ENCODE data around the gene AGMO. TPM values are rescaled to one million over a fixed set of nuclear protein-coding genes. Genes with fewer than 3 reads are reported as not detected.
"Not testable (repeated sequence)": the region's sequence is repeated elsewhere in the genome, so short reads cannot be mapped to it uniquely, and the experiment has no call there.

AGMO gene
- total RNA-seq, 1 donor from 2014 or later, result 0.20 TPM

DNA sequence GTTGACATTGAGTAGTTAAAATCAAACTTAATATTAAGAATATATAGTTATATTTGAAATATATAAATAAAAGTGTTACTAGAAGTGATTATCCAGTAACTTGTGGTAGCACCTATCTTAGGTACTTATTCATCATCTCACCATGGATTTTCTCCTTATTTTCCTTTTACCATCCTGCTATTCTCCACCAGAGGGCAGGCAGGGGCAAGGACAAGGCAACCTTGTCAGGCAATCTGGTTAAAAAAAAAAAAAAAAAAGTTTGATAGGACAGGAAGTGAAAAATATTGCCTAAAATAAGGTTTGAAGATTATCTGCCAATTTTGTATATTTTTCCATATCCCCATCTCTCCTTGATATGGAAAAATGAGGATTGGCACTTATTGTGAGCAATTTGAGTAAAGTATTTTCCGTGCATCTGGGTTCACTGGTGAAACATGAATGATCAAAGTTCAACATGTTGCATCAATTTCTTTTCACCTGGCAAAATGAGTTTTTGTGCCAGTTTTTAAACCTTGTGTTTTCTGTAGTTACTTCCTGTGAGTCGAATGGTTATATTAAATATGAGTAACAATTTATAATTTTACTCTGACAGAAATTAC, 256.7 kb downstream of the AGMO start:
- ATAC-seq (peak; percentile 59), DNase-seq (no peak)
- TF ChIP-seq, protein P1, sequence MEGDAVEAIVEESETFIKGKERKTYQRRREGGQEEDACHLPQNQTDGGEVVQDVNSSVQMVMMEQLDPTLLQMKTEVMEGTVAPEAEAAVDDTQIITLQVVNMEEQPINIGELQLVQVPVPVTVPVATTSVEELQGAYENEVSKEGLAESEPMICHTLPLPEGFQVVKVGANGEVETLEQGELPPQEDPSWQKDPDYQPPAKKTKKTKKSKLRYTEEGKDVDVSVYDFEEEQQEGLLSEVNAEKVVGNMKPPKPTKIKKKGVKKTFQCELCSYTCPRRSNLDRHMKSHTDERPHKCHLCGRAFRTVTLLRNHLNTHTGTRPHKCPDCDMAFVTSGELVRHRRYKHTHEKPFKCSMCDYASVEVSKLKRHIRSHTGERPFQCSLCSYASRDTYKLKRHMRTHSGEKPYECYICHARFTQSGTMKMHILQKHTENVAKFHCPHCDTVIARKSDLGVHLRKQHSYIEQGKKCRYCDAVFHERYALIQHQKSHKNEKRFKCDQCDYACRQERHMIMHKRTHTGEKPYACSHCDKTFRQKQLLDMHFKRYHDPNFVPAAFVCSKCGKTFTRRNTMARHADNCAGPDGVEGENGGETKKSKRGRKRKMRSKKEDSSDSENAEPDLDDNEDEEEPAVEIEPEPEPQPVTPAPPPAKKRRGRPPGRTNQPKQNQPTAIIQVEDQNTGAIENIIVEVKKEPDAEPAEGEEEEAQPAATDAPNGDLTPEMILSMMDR (IDR thresholded peaks at IDR 0.05), result peak; percentile 73
- no peaks in the 10 kb centered on the region for H3K9me3 ChIP-seq
- no peaks in the 10 kb centered on the region for H3K27me3 ChIP-seq
- H3K4me1 ChIP-seq, result no peaks in the 10 kb centered on the region
- no peak overlapping the region for H3K27ac ChIP-seq
- intact Hi-C loops (cut with DNase I), result no loop called here
- no peak overlapping the region for H3K4me3 ChIP-seq
- H3K36me3 ChIP-seq, result no peaks in the 10 kb centered on the region

DNA sequence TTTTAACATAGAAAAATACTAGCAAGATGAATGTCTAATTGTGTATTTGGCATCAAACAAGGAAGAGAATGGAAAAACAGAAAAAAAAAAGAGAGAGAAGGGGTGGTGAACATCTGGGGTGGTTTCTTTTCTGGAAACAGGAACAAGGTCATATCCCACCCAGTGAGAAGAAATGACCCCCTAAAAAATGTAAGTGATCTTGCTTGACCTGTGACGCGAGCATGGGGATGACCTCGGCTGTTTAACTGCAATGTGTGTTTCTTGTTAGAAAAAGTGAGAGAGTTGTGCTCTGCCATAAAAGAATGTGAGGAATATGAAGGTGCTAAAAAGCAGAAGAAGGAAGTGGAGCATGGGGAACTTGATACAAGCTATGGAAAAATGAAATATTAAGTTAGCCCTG, 258.5 kb downstream of the AGMO start:
- no peaks in the 10 kb centered on the region for H3K36me3 ChIP-seq
- no peaks in the 10 kb centered on the region for H3K9me3 ChIP-seq
- intact Hi-C loops (cut with DNase I), result no loop called here
- no peaks in the 10 kb centered on the region for H3K4me1 ChIP-seq
- DNase-seq (no peak), ATAC-seq (no peak)
- no peak overlapping the region for H3K4me3 ChIP-seq
- H3K27me3 ChIP-seq, result no peaks in the 10 kb centered on the region
- H3K27ac ChIP-seq, result no peak overlapping the region
- TF ChIP-seq, protein P1 (IDR thresholded peaks at IDR 0.05), result no peak

DNA sequence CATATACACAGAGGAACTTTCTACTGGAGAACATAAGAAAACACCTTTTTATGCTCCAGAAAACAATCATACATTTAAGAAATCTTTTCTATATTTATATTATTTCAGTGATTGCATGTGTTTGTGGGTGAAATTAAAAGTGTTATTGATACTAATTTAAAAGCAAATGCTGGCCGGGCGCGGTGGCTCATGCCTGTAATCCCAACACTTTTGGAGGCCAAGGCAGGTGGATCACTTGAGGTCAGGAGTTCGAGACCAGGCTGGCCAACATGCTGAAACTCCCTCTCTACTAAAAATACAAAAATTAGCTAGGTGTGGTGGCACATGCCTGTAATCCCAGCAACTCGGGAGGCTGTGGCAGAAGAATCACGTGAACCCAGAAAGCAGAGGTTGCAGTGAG, 260.8 kb downstream of the AGMO start:
- H3K4me1 ChIP-seq; H3K27me3 ChIP-seq; H3K4me3 ChIP-seq; H3K27ac ChIP-seq; H3K9me3 ChIP-seq; H3K36me3 ChIP-seq; ATAC-seq; intact Hi-C loops (cut with DNase I); DNase-seq: not testable (repeated sequence)

DNA sequence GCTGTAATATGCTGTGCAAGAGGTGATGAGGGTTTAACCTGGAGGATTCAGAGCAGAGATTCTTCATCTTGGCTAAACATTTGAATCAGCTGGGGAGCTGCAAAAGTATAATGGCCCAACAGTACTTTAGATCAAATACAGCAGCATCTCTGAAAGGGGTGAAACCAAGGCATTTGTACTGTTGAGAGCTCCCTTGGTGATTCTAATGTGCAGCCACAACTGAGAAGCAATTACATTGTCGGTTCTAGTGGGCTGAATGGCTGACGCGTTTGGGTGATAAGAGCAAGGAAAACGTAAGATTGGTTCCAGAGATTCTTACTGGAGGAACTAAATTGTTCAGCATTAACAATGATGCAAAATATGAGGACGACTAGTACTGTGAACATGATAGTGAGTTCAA, 269.7 kb downstream of the AGMO start:
- no peaks in the 10 kb centered on the region for H3K27me3 ChIP-seq
- intact Hi-C loops (cut with DNase I), result no loop called here

DNA sequence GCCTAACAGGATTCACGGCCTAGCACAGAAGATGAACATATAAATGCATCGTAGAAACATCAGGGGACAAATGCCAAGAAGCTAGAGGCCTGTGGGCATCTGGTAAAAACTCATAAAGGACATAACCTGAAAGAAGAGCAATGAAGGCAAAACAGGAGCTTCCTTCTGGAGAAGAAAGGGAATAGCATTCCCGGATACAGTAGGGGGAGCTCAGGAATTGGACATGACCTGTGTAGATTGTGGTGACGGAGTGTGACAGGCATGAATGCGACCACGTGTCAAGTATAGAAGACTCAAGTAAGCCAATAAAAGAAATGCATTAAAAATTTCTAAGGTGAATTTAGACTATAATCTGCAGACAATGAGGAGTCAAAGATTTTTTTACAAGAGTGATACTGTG, 270.1 kb downstream of the AGMO start:
- DNase-seq (no peak), ATAC-seq (no peak)
- Histone ChIP-seq H3K4me1 (no peaks in the 10 kb centered on the region), H3K36me3 (no peaks in the 10 kb centered on the region), H3K27ac (no peak overlapping the region), H3K4me3 (no peak overlapping the region), H3K27me3 (no peaks in the 10 kb centered on the region), H3K9me3 (no peaks in the 10 kb centered on the region)
- TF ChIP-seq, protein P1 (IDR thresholded peaks at IDR 0.05), result no peak
- intact Hi-C loops (cut with DNase I), result no loop called here

More for the DNA sequence above, 269.7 kb downstream of the AGMO start:
- Histone ChIP-seq H3K36me3 (no peaks in the 10 kb centered on the region), H3K9me3 (no peaks in the 10 kb centered on the region), H3K27ac (no peak overlapping the region), H3K4me3 (no peak overlapping the region), H3K4me1 (no peaks in the 10 kb centered on the region)
- DNase-seq (no peak), ATAC-seq (no peak)
- TF ChIP-seq, protein P1 (IDR thresholded peaks at IDR 0.05), result no peak

DNA sequence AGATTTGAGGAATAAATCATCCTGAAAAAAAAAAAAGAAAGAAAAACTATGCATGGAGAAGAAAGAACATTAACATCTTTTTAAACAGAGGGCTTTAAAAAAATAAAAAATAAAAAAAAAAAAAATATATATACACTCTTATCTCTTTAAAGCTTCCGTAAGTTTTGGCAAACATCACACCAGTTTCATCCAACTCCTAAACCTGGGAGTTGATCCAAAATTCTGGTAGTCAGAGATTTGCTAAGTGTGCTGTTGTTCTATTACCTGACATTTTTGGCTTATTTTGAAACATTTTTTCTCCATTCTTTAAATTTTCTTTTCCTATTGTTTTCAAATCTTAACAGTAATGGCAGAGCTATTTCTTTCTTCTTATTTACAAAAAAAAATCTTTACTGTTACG, 273.1 kb downstream of the AGMO start:
- Histone ChIP-seq H3K27me3 (no peaks in the 10 kb centered on the region), H3K36me3 (no peaks in the 10 kb centered on the region), H3K27ac (no peak overlapping the region), H3K4me1 (no peaks in the 10 kb centered on the region), H3K9me3 (no peaks in the 10 kb centered on the region), H3K4me3 (no peak overlapping the region)
- TF ChIP-seq, protein P1 (IDR thresholded peaks at IDR 0.05), result no peak
- intact Hi-C loops (cut with DNase I), result no loop called here
- ATAC-seq (no peak), DNase-seq (no peak)
